GM19351 (cell line): ENCODE results near the gene EEPD1.

Source experiments
- ATAC-seq: cut with Tn5 transposase; IDR thresholded peaks from one replicate; pipeline ENCODE4 v1.9.1; 2021; ENCODE audit warnings: mild to moderate bottlenecking, moderate library complexity; ENCODE audit not compliant: unreplicated experiment

The EEPD1 gene

GRCh38 chr7:36278069-36278619 lies 125.1 kb downstream of the EEPD1 start:
- no peak for ATAC-seq

GRCh38 chr7:36278620-36279172 lies 125.6 kb downstream of the EEPD1 start:
- ATAC-seq = no peak

- peak; percentile 78 for ATAC-seq
Measured at GRCh38 chr7:36279200-36279925, 126.3 kb downstream of the EEPD1 start.

DNA sequence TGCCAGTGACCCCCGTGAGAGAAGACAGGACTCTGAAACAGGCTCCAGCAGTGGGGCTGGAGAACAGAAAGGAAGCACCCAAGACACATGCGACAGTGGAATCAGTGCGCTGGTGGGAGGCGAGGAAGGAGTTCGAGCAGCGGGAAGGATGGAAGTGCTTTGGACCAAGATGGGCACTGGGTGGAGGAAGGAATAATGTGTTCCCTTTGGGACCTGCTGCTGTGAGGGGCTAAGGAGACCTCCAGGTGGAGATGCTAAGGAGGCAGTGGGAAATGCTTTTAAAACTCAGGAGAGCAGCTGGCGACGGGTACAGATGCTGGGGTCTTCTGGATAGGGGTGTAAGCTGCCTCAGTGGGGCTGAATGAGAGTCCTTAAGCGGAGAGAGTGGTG lies 126.9 kb downstream of the EEPD1 start:
- ATAC-seq = no peak

- peak; percentile 40 for ATAC-seq
Measured at GRCh38 chr7:36280840-36281812, 128.1 kb downstream of the EEPD1 start.

DNA sequence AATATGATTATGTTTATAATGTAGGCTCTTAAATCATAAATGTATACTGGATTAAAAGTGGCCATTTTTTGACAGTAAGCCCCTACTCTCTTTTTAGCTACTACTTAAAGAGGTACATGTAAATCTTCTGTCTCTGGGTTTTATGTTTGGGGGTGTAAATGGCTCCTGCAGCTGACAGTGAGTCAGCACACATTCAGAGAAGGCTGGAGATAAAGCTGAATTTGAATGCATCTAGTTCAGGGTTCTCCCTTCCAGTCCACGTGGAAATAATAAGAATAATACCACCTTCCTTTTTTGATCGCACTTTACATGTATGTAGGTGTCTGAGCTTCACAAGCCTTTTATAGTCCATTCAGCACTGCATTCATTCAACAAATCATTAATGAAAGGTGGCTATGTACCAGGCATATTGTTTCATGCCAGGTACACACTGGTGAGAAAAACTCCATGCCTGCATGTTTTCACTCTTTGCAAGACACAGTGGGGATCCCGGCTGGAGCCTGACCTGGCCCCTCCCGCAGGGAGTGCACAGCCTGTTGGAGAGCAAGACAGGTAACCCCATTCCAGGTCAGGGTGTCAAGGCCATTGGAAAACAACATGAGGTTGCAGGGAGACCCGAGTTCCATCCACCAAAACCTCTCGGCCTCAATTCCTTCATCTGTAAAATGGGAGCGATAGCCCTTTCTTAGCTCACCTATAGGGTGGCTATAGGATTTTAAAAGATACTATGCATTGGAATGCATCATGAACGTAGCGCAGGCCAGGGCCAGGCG lies 129.1 kb downstream of the EEPD1 start:
- ATAC-seq = no peak

- no peak for ATAC-seq
Measured at GRCh38 chr7:36283181-36283580, 130.1 kb downstream of the EEPD1 start.

GRCh38 chr7:36283711-36284130 lies 130.7 kb downstream of the EEPD1 start:
- peak; percentile 45 for ATAC-seq

GRCh38 chr7:36284456-36285090 lies 131.5 kb downstream of the EEPD1 start:
- ATAC-seq = no peak

DNA sequence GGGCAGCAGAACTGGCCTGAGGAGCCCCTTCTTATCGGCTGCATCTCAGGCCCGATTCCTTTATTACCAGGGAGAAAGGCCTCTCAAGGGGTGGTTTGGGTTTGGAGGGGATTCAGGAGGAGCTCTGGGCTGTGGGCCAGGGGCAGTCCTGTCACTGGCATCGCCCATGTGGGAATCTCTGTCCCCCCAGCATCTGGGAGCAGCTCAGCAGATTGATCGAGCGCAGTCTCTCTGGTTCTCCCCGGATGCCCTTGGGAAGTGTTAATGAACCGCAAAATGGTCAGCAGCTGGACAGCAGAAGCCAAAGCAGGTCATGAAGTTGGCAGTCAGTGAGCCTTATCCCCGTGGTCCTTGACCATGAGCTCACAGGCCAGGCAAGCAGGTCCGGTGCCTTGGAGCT lies 132.2 kb downstream of the EEPD1 start:
- no peak for ATAC-seq

- ATAC-seq = no peak
Measured at GRCh38 chr7:36286226-36286625, 133.2 kb downstream of the EEPD1 start.

DNA sequence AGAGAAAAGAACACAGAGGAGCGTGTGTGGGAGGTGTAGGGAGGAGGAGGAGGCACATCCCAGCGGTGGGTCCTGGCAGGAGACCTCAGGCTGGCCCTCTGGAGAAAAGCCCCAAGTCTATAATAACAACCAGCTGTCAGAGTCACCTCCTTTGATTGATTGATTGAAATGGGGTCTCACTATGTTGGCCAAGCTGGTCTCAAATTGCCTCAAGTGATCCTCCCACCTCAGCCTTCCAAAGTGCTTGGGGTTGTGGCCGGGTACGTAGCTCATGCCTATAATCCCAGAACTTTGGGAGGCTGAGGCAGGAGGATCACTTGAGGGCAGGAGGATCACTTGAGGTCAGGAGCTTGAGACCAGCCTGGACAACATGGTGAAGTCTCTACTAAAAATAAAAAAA lies 133.6 kb downstream of the EEPD1 start:
- ATAC-seq = no peak

GRCh38 chr7:36287371-36288241 lies 134.6 kb downstream of the EEPD1 start:
- no peak for ATAC-seq

- no peak for ATAC-seq
Measured at GRCh38 chr7:36288501-36288900, 135.4 kb downstream of the EEPD1 start.

DNA sequence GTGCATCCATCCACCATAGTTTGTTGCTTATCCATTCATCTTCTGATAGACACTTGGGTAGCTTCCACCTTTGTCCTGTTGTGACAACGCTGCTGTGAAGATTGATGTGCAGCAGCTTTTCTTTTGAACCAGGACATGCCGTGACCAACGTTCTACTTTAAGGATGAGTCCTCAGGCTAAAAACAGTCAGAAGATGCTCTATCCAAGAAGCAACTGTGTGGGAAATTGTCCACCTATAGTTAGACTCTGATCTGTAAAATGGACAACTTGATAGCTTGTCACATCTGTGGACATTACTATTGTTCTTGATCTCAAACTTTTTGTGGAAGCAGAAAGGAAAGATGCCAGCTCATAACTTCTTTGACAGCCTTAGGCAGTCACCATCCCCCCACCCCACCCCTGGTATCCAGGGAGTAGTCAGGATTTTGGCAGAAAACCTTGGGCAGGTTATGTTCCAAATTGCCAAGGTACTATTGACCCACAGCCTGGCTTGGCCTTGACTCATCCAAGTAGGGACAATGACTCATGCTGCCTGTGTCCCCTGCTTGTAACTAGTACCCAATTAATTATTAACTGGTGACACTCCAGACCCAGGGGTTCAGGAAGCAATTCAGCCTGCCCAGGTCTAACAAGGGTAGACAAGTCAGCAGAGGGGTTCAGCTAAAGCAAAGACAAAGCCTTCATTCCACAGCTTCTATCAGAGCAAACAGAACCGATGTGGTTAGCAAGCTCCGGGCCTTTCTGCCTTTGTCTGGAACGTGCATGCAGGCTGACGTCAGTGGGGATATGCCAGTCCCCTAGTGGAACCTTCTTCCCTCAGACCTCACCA lies 137.0 kb downstream of the EEPD1 start:
- ATAC-seq = no peak

DNA sequence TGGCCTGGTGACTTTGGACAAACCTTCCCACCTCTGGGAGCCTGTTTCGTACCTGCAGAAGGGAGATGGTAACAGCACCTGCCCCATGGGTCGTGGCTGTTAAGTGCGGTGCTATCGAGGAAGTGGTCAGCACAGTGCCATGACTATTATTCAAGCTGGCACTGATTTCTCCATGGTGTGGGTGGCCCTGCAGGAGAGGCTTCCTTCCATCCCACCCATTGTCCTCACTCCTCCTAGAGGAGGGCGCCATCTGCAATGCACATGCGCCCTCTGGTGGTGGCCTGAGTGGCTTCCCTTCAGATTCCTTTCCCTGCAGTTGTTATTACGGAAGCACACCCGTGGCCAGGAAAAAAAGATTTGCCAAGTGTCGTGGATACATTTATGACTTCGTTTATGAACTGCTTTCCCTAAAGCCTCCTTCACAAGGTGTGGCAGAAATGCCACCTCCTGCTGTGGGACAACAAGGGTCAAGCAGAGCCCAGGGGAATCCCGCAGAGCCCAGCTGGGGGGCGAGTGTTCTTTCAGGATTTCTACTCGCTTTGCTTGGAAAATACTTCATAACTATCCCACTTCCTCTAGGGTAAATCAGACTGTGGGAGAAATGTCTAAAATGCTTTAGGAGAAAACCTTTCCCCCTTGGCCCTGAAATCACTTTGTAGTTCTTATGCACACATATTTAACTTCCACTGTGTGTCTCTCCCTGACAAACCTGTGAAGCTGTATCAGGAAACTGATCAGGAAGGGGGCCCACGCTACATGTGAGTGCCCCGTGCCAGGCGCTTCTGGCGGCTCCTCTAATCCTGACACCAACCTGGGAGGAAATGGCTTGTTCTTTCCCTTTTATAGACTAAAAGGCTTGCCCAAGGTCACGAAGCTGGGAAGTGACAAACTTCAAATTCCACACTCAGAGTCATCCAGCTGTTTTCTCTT lies 138.6 kb downstream of the EEPD1 start:
- ATAC-seq = peak; percentile 59

DNA sequence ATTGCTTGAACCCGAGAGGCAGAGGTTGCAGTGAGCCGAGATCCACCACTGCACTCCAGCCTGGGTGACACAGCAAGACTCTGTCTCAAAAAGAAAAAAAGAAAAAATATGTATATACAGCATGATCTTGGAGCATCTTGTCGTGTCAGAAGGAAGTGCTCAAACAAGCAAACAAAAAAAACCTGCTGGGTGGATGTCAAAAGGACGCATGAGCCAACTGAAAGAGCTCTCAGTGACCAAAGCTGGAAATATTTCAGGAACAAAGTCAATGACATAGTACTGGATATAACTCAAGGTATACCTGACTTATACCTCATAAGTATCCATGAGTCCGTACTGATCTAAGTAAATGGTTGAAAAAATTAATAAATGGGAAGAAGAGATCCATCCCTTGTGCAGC lies 142.0 kb downstream of the EEPD1 start:
- ATAC-seq = no peak
